Upper lobe of right lung (tissue), 1 donor: ENCODE results near the gene SEPTIN3. TPM values are rescaled to one million over a fixed set of nuclear protein-coding genes. Genes with fewer than 3 reads are reported as not detected.

ENCODE experiments used
- ATAC-seq: fragments of 200-7000 bp; cut with Tn5 transposase; one replicate; pipeline ENCODE4 v1.9.1; 2020; ENCODE audit warnings: mild to moderate bottlenecking, moderate library complexity
- DNase-seq: peaks from one replicate; pipeline ENCODE4 v3.0.0-alpha.2; 2020
- H3K27ac ChIP-seq: fragments of 200-600 bp; one replicate; pipeline ENCODE4 v1.8.0; 2022
- H3K27me3 ChIP-seq: fragments of 200-600 bp; one replicate; pipeline ENCODE4 v1.8.0; 2022; ENCODE audit warnings: mild to moderate bottlenecking
- H3K36me3 ChIP-seq: fragments of 200-600 bp; one replicate; pipeline ENCODE4 v1.8.0; 2022
- H3K4me1 ChIP-seq: fragments of 200-600 bp; one replicate; pipeline ENCODE4 v1.8.0; 2022
- H3K4me3 ChIP-seq: fragments of 200-600 bp; one replicate; pipeline ENCODE4 v1.8.0; 2022; ENCODE audit warnings: mild to moderate bottlenecking
- H3K9me3 ChIP-seq: fragments of 200-600 bp; one replicate; pipeline ENCODE4 v1.8.0; 2022
- intact Hi-C: fragments of 100-400 bp; cut with DNase I; formaldehyde crosslinking; loops from one replicate; pipeline ENCODE4 v1.11.0; 2022
- total RNA-seq: library from RNA; stranded (reverse); fragmentation: NEBNext Ultra II Directional; extraction: Animal tissue kit (Norgen Biotek cat#: 25700); gene quantifications from one replicate; pipeline ENCODE4 v1.2.1, GENCODE V29; 2021
- TF ChIP-seq, protein P1 (sequence below): fragments of 200-600 bp; IDR thresholded peaks from one replicate; pipeline ENCODE4 v1.8.0; 2022; ENCODE audit warnings: antibody characterized with exemption
- donor health status: DM: no; HTN: yes; CAD: no; lungs with severe emphysema.

SEPTIN3 gene
- total RNA-seq, 1 donor from 2014 or later: 3.2 TPM

GRCh38 chr22:41974691-41975290 lies 5.5 kb downstream of the SEPTIN3 start:
- TF ChIP-seq, protein P1, sequence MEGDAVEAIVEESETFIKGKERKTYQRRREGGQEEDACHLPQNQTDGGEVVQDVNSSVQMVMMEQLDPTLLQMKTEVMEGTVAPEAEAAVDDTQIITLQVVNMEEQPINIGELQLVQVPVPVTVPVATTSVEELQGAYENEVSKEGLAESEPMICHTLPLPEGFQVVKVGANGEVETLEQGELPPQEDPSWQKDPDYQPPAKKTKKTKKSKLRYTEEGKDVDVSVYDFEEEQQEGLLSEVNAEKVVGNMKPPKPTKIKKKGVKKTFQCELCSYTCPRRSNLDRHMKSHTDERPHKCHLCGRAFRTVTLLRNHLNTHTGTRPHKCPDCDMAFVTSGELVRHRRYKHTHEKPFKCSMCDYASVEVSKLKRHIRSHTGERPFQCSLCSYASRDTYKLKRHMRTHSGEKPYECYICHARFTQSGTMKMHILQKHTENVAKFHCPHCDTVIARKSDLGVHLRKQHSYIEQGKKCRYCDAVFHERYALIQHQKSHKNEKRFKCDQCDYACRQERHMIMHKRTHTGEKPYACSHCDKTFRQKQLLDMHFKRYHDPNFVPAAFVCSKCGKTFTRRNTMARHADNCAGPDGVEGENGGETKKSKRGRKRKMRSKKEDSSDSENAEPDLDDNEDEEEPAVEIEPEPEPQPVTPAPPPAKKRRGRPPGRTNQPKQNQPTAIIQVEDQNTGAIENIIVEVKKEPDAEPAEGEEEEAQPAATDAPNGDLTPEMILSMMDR: no peak
- Histone ChIP-seq H3K4me1 (peaks cover 9% of the 10 kb centered on the region), H3K27ac (no peak overlapping the region), H3K36me3 (no peaks in the 10 kb centered on the region), H3K4me3 (no peak overlapping the region), H3K27me3 (peaks cover 35% of the 10 kb centered on the region), H3K9me3 (no peaks in the 10 kb centered on the region)
- intact Hi-C loops: no loop called here
- DNase-seq (no peak), ATAC-seq (no peak)

GRCh38 chr22:41975299-41976069 lies 6.2 kb downstream of the SEPTIN3 start:
- no peak for ATAC-seq
- no peak overlapping the region for H3K27ac ChIP-seq
- H3K4me3 ChIP-seq: no peak overlapping the region
- TF ChIP-seq, protein P1: no peak
- H3K4me1 ChIP-seq: peaks cover 9% of the 10 kb centered on the region
- no peaks in the 10 kb centered on the region for H3K36me3 ChIP-seq
- intact Hi-C loops: no loop called here
- peaks cover 35% of the 10 kb centered on the region for H3K27me3 ChIP-seq
- DNase-seq: no peak
- H3K9me3 ChIP-seq: no peaks in the 10 kb centered on the region

DNA sequence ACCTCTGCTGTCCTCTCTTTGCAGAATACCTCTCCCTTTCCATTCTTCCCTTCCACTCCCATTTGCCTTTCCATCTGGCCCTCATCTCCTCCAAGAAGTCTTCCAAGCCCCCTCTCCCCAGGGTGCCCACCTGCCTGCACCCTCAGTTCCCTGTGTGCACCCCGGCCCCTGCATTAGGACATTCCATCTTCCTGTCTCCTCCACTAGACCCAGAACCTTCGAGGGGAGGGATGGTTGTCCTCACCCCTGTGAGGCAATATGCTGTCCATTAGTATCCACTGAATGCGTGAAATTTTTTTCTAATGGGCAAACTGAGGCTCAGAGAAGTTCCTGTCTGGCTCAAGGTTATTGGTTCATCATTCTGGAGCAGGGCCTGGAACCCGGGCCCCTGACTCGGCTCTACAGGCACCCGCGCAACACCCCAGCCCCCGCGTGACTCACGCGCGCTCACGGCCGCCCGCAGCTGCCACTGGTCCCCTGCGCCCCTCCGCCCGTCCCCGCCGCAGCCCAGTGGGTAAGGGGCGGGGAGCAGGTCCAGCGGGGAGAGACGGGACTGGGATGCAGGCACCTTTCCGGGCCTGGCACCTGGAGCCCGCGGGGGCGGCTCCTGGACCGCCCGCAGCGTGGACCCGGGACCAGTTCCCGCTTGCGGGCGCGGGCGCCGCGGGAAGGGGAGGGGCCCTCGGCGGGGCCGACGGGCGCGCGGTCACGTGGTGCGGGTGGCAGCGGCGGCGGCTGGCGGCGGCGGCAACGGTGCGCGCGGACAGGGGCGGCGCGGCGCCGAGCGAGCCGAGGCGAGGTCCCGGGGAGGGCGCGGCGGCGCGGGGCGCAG lies 7.0 kb downstream of the SEPTIN3 start:
- peak; percentile 73 for ATAC-seq
- Histone ChIP-seq H3K9me3 (no peaks in the 10 kb centered on the region), H3K4me1 (peaks cover 9% of the 10 kb centered on the region), H3K27me3 (peaks cover 35% of the 10 kb centered on the region), H3K4me3 (peak overlapping the region; percentile 47), H3K27ac (no peak overlapping the region), H3K36me3 (no peaks in the 10 kb centered on the region)
- TF ChIP-seq, protein P1: no peak
- intact Hi-C loops: no loop called here
- DNase-seq: peak; percentile 76

DNA sequence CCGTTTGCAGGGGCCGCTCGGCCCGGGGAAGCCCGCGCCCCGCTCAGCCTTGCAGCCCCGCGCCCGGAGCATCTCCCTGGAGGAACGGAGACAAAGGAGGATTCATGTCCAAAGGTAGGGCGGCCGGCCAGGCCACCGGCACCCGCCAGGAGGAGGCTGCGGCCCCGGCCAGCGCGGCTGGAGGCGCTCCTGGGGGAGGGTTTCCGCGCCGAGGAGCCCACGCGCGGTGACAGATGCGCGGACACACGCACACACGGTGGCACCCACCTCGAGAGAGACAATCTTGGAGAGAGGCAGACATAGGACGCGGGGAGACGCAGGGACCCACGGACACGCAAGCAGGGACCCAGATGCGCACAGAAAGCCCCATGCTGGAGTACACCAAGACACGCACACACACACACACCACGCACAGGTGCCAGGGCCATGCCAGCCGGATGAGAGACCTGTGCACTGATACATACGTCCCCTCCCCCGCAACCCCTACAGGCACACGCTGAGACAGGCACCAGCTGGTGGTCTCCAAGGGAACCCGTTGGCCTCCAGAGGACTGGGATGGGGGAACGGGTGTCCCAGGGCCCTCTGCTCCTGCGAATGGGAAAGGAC lies 7.8 kb downstream of the SEPTIN3 start:
- no peaks in the 10 kb centered on the region for H3K9me3 ChIP-seq
- H3K4me1 ChIP-seq: peaks cover 9% of the 10 kb centered on the region
- peak overlapping the region; percentile 38 for H3K4me3 ChIP-seq
- H3K27me3 ChIP-seq: peaks cover 35% of the 10 kb centered on the region
- peak; percentile 3 for ATAC-seq
- TF ChIP-seq, protein P1: no peak
- DNase-seq: no peak
- no peaks in the 10 kb centered on the region for H3K36me3 ChIP-seq
- intact Hi-C loops: no loop called here
- H3K27ac ChIP-seq: no peak overlapping the region

GRCh38 chr22:41978732-41979131 lies 9.5 kb downstream of the SEPTIN3 start:
- DNase-seq: no peak
- ATAC-seq: no peak
- TF ChIP-seq, protein P1: no peak
- Histone ChIP-seq H3K4me3 (no peak overlapping the region), H3K36me3 (no peaks in the 10 kb centered on the region), H3K27ac (no peak overlapping the region), H3K9me3 (no peaks in the 10 kb centered on the region), H3K27me3 (peaks cover 35% of the 10 kb centered on the region), H3K4me1 (peaks cover 13% of the 10 kb centered on the region)
- intact Hi-C loops: no loop called here
